C4-2B (cell line): ENCODE results near the gene ZG16B.
A peak's percentile ranks its signal among the peaks of the same experiment; 100 is the strongest.

Experiments
- H3K27ac ChIP-seq: fragments of 450-650 bp; 2 replicates; pipeline ENCODE4 v1.5.1; 2017
- CTCF ChIP-seq: fragments of 450-650 bp; conservative IDR thresholded peaks from 2 replicates; pipeline ENCODE4 v1.5.1; 2017; ENCODE audit warnings: mild to moderate bottlenecking
- ZFX ChIP-seq: fragments of 450-650 bp; IDR thresholded peaks from 2 replicates; pipeline ENCODE4 v1.6.1; 2017

The ZG16B gene

GRCh38 chr16:2848933-2849725 lies 19.0 kb downstream of the ZG16B start:
- H3K27ac ChIP-seq = no peak overlapping the region
- TF ChIP-seq ZFX (no peak), CTCF (no peak)

DNA sequence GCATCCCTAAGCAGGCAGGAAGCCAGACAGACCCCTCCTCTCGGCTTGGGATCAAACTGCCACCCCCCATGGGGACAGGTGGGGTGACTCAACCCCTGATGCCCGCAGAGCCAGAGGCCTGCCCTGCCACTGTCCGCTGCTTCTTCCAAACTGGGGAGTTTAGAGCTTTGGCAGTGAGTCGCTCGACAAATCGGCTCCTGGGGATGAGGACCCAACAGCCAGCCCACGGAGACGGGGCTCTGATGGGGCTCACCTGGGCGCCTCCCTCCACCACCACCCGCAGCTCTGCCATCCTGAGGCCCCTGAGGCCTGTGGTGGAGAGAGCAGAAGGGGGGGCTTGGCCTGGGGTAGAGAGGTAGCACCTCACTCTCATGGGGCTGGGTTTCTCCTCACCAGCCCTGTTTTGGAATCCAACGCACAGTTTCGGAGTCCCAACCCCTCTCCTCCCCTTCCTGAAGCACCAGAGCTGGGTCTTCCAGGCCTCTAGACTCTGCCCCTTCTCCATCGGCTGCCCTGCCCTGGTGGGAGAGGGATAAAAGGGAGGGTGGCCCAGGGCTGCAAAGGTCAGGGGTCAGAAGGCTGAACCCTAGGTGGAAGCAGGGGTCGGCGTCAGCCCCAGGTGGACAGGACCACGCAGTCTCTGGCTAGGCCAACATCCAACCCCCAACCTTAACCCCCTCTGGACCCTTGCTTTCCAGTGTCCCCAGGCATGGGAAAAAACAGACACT lies 22.1 kb downstream of the ZG16B start:
- TF ChIP-seq CTCF (no peak), ZFX (no peak)
- no peak overlapping the region for H3K27ac ChIP-seq

GRCh38 chr16:2852731-2853507 lies 22.8 kb downstream of the ZG16B start:
- H3K27ac ChIP-seq = no peak overlapping the region
- no peak for TF ChIP-seq ZFX
- TF ChIP-seq CTCF = no peak

- H3K27ac ChIP-seq = no peak overlapping the region
- TF ChIP-seq ZFX = no peak
- no peak for TF ChIP-seq CTCF
These were observed 23.5 kb downstream of the ZG16B start for GRCh38 chr16:2853531-2854073.

GRCh38 chr16:2854700-2855309 lies 24.7 kb downstream of the ZG16B start:
- H3K27ac ChIP-seq = no peak overlapping the region

GRCh38 chr16:2855536-2855935 lies 25.4 kb downstream of the ZG16B start:
- TF ChIP-seq CTCF (no peak), ZFX (no peak)
- no peak overlapping the region for H3K27ac ChIP-seq

More at GRCh38 chr16:2854700-2855309, 24.7 kb downstream of the ZG16B start:
- peak; percentile 78 for TF ChIP-seq CTCF
- no peak for TF ChIP-seq ZFX
